Panc1 (cell line): ENCODE data around the gene CYB5A.

Experiments
- CTCF ChIP-seq: fragments of 450-650 bp; IDR thresholded peaks from 2 replicates; pipeline ENCODE4 v1.5.1; 2017; ENCODE audit warnings: mild to moderate bottlenecking
- TF ChIP-seq, protein P1 (sequence below), 2 experiments: IDR thresholded peaks; 2 replicates each; pipeline ENCODE4 v1.6.1; 2011 to 2012; ENCODE audit warnings: low read depth in 2 of 2, control low read depth in 1 of 2, low read length in 1 of 2, mild to moderate bottlenecking in 1 of 2, moderate library complexity in 1 of 2; ENCODE audit not compliant: insufficient read depth in 1 of 2

GRCh38 chr18:74291472-74291770, 342 bp downstream of the CYB5A start:
- no peak; the same call in none of the 2 replicates for TF ChIP-seq CTCF
- TF ChIP-seq, protein P1, sequence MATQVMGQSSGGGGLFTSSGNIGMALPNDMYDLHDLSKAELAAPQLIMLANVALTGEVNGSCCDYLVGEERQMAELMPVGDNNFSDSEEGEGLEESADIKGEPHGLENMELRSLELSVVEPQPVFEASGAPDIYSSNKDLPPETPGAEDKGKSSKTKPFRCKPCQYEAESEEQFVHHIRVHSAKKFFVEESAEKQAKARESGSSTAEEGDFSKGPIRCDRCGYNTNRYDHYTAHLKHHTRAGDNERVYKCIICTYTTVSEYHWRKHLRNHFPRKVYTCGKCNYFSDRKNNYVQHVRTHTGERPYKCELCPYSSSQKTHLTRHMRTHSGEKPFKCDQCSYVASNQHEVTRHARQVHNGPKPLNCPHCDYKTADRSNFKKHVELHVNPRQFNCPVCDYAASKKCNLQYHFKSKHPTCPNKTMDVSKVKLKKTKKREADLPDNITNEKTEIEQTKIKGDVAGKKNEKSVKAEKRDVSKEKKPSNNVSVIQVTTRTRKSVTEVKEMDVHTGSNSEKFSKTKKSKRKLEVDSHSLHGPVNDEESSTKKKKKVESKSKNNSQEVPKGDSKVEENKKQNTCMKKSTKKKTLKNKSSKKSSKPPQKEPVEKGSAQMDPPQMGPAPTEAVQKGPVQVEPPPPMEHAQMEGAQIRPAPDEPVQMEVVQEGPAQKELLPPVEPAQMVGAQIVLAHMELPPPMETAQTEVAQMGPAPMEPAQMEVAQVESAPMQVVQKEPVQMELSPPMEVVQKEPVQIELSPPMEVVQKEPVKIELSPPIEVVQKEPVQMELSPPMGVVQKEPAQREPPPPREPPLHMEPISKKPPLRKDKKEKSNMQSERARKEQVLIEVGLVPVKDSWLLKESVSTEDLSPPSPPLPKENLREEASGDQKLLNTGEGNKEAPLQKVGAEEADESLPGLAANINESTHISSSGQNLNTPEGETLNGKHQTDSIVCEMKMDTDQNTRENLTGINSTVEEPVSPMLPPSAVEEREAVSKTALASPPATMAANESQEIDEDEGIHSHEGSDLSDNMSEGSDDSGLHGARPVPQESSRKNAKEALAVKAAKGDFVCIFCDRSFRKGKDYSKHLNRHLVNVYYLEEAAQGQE (IDR thresholded peaks at IDR 0.05; ENCODE audit: insufficient read depth in 1 of 2, low read depth in 2 of 2, low read length in 1 of 2): no peak
